Panc1 (cell line): ENCODE data around the gene RAB33A. TPM values are rescaled to one million over a fixed set of nuclear protein-coding genes. Genes with fewer than 3 reads are reported as not detected.

ENCODE experiments used
- ATAC-seq: fragments of 200-7000 bp; cut with Tn5 transposase; 2 replicates; pipeline ENCODE4 v1.9.1; 2020; ENCODE audit warnings: mild to moderate bottlenecking, moderate library complexity
- Bru-seq: library from RNA; stranded (reverse); fragments of 400-500 nt; gene quantifications from one replicate; lab custom pipeline; 2021; lab: Mats Ljungman, UMichigan
- BruChase-seq, 2 experiments: library from RNA; stranded (reverse); fragments of 400-500 nt; gene quantifications; one replicate each; lab custom pipeline; 2021; lab: Mats Ljungman, UMichigan
- BruUV-seq: library from RNA; stranded (reverse); fragments of 400-500 nt; replicated peaks from 2 replicates; lab custom pipeline; 2021; lab: Mats Ljungman, UMichigan
- CTCF ChIA-PET: fragments of 300-600 bp; sonication (Branson Sonifier 250); formaldehyde crosslinking; loops from one replicate; lab custom pipeline; 2022; ENCODE audit warnings: antibody characterized with exemption; lab: Charles Lee
- POLR2A ChIA-PET: fragments of 300-600 bp; sonication (Branson Sonifier 250); formaldehyde crosslinking; loops from one replicate; lab custom pipeline; 2022; ENCODE audit warnings: antibody characterized with exemption; lab: Charles Lee
- DNase-seq: peaks from one replicate; pipeline ENCODE4 v3.0.0-alpha.2; 2010; ENCODE audit warnings: low read depth, low spot score
- H3K27ac ChIP-seq: 2 replicates; pipeline ENCODE4 v1.5.1; 2011; ENCODE audit warnings: mild to moderate bottlenecking, low read length, inconsistent platforms
- H3K27me3 ChIP-seq: fragments of 200-500 bp; sonication (Bioruptor generic); 2 replicates; pipeline ENCODE4 v1.6.0; 2014; ENCODE audit warnings: low read length, inconsistent platforms; ENCODE audit not compliant: control insufficient read depth, insufficient read depth
- H3K36me3 ChIP-seq: fragments of 200-500 bp; sonication (Bioruptor generic); 2 replicates; pipeline ENCODE4 v1.5.1; 2014; ENCODE audit warnings: inconsistent platforms, mild to moderate bottlenecking, low read length, moderate library complexity; ENCODE audit not compliant: control insufficient read depth, insufficient read depth
- H3K4me1 ChIP-seq: 2 replicates; pipeline ENCODE4 v1.5.1; 2011; ENCODE audit warnings: inconsistent platforms, mild to moderate bottlenecking, low read length, moderate library complexity; ENCODE audit not compliant: control insufficient read depth, insufficient read depth
- H3K4me3 ChIP-seq, 2 experiments: 2 replicates each; pipeline ENCODE4 v1.5.1; 2011 to 2012; ENCODE audit warnings: low read depth in 2 of 2, low read length in 2 of 2, mild to moderate bottlenecking in 2 of 2, inconsistent platforms in 1 of 2, moderate library complexity in 1 of 2
- H3K9me3 ChIP-seq: fragments of 200-500 bp; sonication (Bioruptor generic); 2 replicates; pipeline ENCODE4 v1.5.1; 2014; ENCODE audit warnings: low read depth, mild to moderate bottlenecking, inconsistent platforms, low read length, moderate library complexity; ENCODE audit not compliant: control insufficient read depth, insufficient read depth
- POLR2AphosphoS5 ChIP-seq: IDR thresholded peaks from 2 replicates; pipeline ENCODE4 v1.6.1; 2012; ENCODE audit warnings: mild to moderate bottlenecking, low read depth, low read length, moderate library complexity
- SIN3A ChIP-seq: IDR thresholded peaks from 2 replicates; pipeline ENCODE4 v1.6.1; 2012; ENCODE audit warnings: low read depth, mild to moderate bottlenecking, low read length, moderate library complexity, borderline replicate concordance; ENCODE audit not compliant: insufficient read depth
- TCF7L2 ChIP-seq: IDR thresholded peaks from 2 replicates; pipeline ENCODE4 v1.6.1; 2011; ENCODE audit warnings: mild to moderate bottlenecking, low read depth, low read length, inconsistent platforms
- in situ Hi-C: cut with HindIII; loops from 2 replicates; pipeline ENCODE4 v1.10.0; 2016; ENCODE audit warnings: low sequenced_read_pairs, low pct_unique_long_range_greater_than_20kb
- intact Hi-C: fragments of 100-400 bp; cut with micrococcal nuclease; formaldehyde crosslinking; loops from one replicate; pipeline ENCODE4 v1.10.0; 2022; ENCODE audit not compliant: unreplicated experiment
- long read RNA-seq: library from polyadenylated mRNA; unstranded; transcript quantifications from one replicate; pipeline ENCODE4 v2.0.0, GENCODE V29; 2021; ENCODE audit not compliant: unreplicated experiment
- polyA plus RNA-seq: library from polyadenylated mRNA; unstranded; fragments of >200 nt; gene quantifications from one replicate; pipeline ENCODE4 v1.2.1, GENCODE V29; 2012; ENCODE audit warnings: missing spikeins; ENCODE audit not compliant: insufficient read length
- total RNA-seq: library from RNA; stranded (reverse); gene quantifications from one replicate; pipeline ENCODE4 v1.2.1, GENCODE V29; 2021; ENCODE audit not compliant: unreplicated experiment
- TF ChIP-seq, protein P1 (sequence below), 2 experiments: IDR thresholded peaks; 2 replicates each; pipeline ENCODE4 v1.6.1; 2011 to 2012; ENCODE audit warnings: low read depth in 2 of 2, control low read depth in 1 of 2, low read length in 1 of 2, mild to moderate bottlenecking in 1 of 2, moderate library complexity in 1 of 2; ENCODE audit not compliant: insufficient read depth in 1 of 2
- TF ChIP-seq, protein P2 (sequence below): fragments of 450-650 bp; IDR thresholded peaks from 2 replicates; pipeline ENCODE4 v1.5.1; 2017; ENCODE audit warnings: mild to moderate bottlenecking

The RAB33A gene
- total RNA-seq, result 2.2 TPM
- 7.2 TPM for polyA plus RNA-seq
- Bru-seq, nascent RNA, result percentile 32 among the genes with signal in this experiment
- percentile 35 among the genes with signal in this experiment for BruChase-seq, experiment 1, labeled RNA remaining after a 2-hour chase
- BruChase-seq, experiment 2, labeled RNA remaining after a 6-hour chase, result percentile 33 among the genes with signal in this experiment
- long read RNA-seq, partial matches to known transcripts, result 1 of 4 reads
- long read RNA-seq, other reads (novel, unspliced or antisense), result 0 of 4 reads

DNA sequence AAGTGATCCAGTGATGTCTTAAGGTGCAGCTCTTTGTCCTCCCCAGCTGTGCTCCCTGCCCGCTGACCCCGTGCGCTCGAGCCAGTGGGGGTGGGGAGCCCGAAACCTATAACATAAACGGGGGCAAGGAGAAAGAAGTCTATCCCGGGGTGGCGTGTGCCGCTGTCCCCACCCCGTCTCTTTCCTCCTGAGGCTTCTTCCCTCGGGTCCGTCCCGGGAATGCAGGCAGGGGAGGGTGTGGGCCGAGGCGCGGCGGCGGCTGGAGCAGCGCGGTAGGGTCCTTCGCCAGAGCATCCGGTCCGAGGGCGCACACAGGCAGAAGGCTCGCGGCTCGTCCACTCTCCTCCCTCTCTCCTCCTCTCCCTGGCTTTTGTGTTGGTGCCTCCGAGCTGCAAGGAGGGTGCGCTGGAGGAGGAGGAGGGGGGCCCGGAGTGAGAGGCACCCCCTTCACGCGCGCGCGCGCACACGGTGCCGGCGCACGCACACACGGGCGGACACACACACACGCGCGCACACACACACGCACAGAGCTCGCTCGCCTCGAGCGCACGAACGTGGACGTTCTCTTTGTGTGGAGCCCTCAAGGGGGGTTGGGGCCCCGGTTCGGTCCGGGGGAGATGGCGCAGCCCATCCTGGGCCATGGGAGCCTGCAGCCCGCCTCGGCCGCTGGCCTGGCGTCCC is at the start of gene RAB33A:
TSS of gene RAB33A (plus strand) at position 517 of the 681 bp plus-strand sequence. CDS start at position 618, 101 bp downstream.
- peak within 1 kb of the TSS; percentile 74 for H3K27ac ChIP-seq
- H3K4me1 ChIP-seq, result peaks cover 33% of the 10 kb centered on the region
- DNase-seq (no peak), ATAC-seq (peak; percentile 71)
- CTCF ChIA-PET, result interaction anchor here (0.6 kb wide), 1 partner anchor 51 kb away, joined by 4 read pairs; no protein-coding TSS in a partner anchor
- intact Hi-C loops (no loop called here), in situ Hi-C loops (no loop called here)
- POLR2A ChIA-PET, result no interaction called here
- H3K9me3 ChIP-seq, result no peaks in the 10 kb centered on the region
- TF ChIP-seq, protein P1, sequence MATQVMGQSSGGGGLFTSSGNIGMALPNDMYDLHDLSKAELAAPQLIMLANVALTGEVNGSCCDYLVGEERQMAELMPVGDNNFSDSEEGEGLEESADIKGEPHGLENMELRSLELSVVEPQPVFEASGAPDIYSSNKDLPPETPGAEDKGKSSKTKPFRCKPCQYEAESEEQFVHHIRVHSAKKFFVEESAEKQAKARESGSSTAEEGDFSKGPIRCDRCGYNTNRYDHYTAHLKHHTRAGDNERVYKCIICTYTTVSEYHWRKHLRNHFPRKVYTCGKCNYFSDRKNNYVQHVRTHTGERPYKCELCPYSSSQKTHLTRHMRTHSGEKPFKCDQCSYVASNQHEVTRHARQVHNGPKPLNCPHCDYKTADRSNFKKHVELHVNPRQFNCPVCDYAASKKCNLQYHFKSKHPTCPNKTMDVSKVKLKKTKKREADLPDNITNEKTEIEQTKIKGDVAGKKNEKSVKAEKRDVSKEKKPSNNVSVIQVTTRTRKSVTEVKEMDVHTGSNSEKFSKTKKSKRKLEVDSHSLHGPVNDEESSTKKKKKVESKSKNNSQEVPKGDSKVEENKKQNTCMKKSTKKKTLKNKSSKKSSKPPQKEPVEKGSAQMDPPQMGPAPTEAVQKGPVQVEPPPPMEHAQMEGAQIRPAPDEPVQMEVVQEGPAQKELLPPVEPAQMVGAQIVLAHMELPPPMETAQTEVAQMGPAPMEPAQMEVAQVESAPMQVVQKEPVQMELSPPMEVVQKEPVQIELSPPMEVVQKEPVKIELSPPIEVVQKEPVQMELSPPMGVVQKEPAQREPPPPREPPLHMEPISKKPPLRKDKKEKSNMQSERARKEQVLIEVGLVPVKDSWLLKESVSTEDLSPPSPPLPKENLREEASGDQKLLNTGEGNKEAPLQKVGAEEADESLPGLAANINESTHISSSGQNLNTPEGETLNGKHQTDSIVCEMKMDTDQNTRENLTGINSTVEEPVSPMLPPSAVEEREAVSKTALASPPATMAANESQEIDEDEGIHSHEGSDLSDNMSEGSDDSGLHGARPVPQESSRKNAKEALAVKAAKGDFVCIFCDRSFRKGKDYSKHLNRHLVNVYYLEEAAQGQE (IDR thresholded peaks at IDR 0.05; ENCODE audit: insufficient read depth in 1 of 2, low read depth in 2 of 2, low read length in 1 of 2), result no peak
- TF ChIP-seq SIN3A (no peak), POLR2AphosphoS5 (no peak), TCF7L2 (no peak)
- TF ChIP-seq, protein P2, sequence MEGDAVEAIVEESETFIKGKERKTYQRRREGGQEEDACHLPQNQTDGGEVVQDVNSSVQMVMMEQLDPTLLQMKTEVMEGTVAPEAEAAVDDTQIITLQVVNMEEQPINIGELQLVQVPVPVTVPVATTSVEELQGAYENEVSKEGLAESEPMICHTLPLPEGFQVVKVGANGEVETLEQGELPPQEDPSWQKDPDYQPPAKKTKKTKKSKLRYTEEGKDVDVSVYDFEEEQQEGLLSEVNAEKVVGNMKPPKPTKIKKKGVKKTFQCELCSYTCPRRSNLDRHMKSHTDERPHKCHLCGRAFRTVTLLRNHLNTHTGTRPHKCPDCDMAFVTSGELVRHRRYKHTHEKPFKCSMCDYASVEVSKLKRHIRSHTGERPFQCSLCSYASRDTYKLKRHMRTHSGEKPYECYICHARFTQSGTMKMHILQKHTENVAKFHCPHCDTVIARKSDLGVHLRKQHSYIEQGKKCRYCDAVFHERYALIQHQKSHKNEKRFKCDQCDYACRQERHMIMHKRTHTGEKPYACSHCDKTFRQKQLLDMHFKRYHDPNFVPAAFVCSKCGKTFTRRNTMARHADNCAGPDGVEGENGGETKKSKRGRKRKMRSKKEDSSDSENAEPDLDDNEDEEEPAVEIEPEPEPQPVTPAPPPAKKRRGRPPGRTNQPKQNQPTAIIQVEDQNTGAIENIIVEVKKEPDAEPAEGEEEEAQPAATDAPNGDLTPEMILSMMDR, result no peak
- H3K27me3 ChIP-seq, result no peaks in the 10 kb centered on the region
- H3K36me3 ChIP-seq, result no peaks in the 10 kb centered on the region
- BruUV-seq, result no TSS peak
- peak within 1 kb of the TSS; percentile 64 to 75 for H3K4me3 ChIP-seq

DNA sequence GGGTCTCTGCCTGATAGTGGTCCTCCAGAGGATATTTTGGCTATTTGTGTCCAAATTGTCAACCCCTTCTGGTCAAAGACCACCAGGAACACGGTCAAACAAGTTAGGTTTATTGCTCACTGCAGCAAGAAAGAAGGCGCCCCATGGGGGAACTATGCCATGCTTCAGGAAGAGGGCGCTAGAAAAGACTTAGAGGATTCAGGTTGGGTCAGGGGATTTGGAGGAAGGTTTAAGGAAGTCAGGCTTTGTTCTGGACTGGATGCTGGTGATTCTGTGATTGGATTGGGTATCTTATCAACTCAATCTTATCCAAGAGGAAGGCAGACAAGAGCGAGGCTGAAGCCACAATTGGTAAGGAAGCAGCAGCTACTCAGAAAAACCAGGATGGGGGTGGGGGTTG is 47.2 kb upstream of the RAB33A start:
- H3K27me3 ChIP-seq, result no peaks in the 10 kb centered on the region
- BruUV-seq, result no TSS peak
- ATAC-seq (no peak), DNase-seq (no peak)
- H3K9me3 ChIP-seq, result no peaks in the 10 kb centered on the region
- H3K27ac ChIP-seq, result no peak overlapping the region
- peaks cover 16% of the 10 kb centered on the region for H3K4me1 ChIP-seq
- ChIA-PET POLR2A (no interaction called here), CTCF (no interaction called here)
- no peak overlapping the region for H3K4me3 ChIP-seq
- TF ChIP-seq SIN3A (no peak), TCF7L2 (no peak), POLR2AphosphoS5 (no peak)
- TF ChIP-seq, protein P2, result no peak
- TF ChIP-seq, protein P1 (IDR thresholded peaks at IDR 0.05; ENCODE audit: insufficient read depth in 1 of 2, low read depth in 2 of 2, low read length in 1 of 2), result no peak
- H3K36me3 ChIP-seq, result peaks cover 2% of the 10 kb centered on the region; the same call in 1 of the 2 replicates
- in situ Hi-C loops (no loop called here), intact Hi-C loops (no loop called here)
